ENCODE results near the gene DMAP1. TPM values are rescaled to one million over a fixed set of nuclear protein-coding genes. Genes with fewer than 3 reads are reported as not detected.

Gene DMAP1
- total and polyA plus RNA-seq, 2 of the 8 experiments (the other 6 are each of a cell fraction or from before 2014, with no cell fraction given), result 36.4 to 42.4 TPM

GRCh38 chr1:44174630-44175029, 38.6 kb upstream of the DMAP1 start:
- H3K27me3 ChIP-seq (replicated peaks in 1 of 4; ENCODE audit: control insufficient read depth in 3 of 4, extremely low read depth in 1 of 4, insufficient read depth in 3 of 4, low read length in 3 of 4), result no peaks in the 10 kb centered on the region
- H3K18ac ChIP-seq (ENCODE audit: extremely low read depth, low read length), result no peak overlapping the region
- no peaks in the 10 kb centered on the region for H3K79me2 ChIP-seq (ENCODE audit: control insufficient read depth in 1 of 2, insufficient read depth in 2 of 2, low read length in 2 of 2)
- H3K4ac ChIP-seq (replicated peaks; ENCODE audit: insufficient read length, low read depth, low read length), result no peak overlapping the region
- no peak overlapping the region for H2BK15ac ChIP-seq (ENCODE audit: low read length)
- 80% methylated on average over 1 of the region's 1 CpG; no CpG with 5 or more reads in 1 of the 2 experiments for WGBS, 2 experiments (ENCODE audit: extremely low coverage in 1 of 2, insufficient coverage in 1 of 2, insufficient read length in 1 of 2, insufficient replicate concordance in 2 of 2, low coverage in 1 of 2, low lambda C conversion rate in 2 of 2, missing lambda C conversion rate in 1 of 2)
- no peaks in the 10 kb centered on the region for H3K79me1 ChIP-seq (ENCODE audit: low read depth, low read length)
- no peak overlapping the region for H2AK5ac ChIP-seq (ENCODE audit: low read depth, low read length)
- no peak overlapping the region for H2AFZ ChIP-seq (ENCODE audit: low read length)
- H3K36me3 ChIP-seq (ENCODE audit: control insufficient read depth in 2 of 4, insufficient read depth in 4 of 4, low read length in 3 of 4), result no peaks in the 10 kb centered on the region
- CTCF ChIA-PET (ENCODE audit: partially characterized antibody), result interaction anchor here (1.0 kb wide), 1 partner anchor 25 kb away, joined by 3 read pairs; no protein-coding TSS in a partner anchor
- no peak overlapping the region for H2BK20ac ChIP-seq (ENCODE audit: low read length)
- H4K5ac ChIP-seq (ENCODE audit: insufficient read length, low read depth, low read length), result no peak overlapping the region
- no peak overlapping the region for H3K23ac ChIP-seq (ENCODE audit: insufficient read length)
- H3K4me3 ChIP-seq (ENCODE audit: extremely low read depth in 1 of 4, insufficient read depth in 2 of 4, low read depth in 3 of 4, low read length in 4 of 4), result no peak overlapping the region
- H2BK5ac ChIP-seq (ENCODE audit: low read depth, low read length), result no peak overlapping the region
- FAIRE-seq, result no peak
- no peak overlapping the region for H3K14ac ChIP-seq (ENCODE audit: insufficient read length)
- no peaks in the 10 kb centered on the region for H4K20me1 ChIP-seq (replicated peaks in 1 of 2; ENCODE audit: control insufficient read depth in 1 of 2, insufficient read depth in 2 of 2, low read length in 2 of 2)
- H3K9ac ChIP-seq (replicated peaks in 1 of 4; ENCODE audit: extremely low read depth in 1 of 4, low read depth in 3 of 4, low read length in 3 of 4), result no peak overlapping the region
- H4K8ac ChIP-seq (ENCODE audit: extremely low read depth, insufficient read depth, low read length), result no peak overlapping the region
- H2BK120ac ChIP-seq (replicated peaks; ENCODE audit: low read depth, low read length), result no peak overlapping the region
- peaks cover 10 to 13% of the 10 kb centered on the region in 2 experiments; a peak in 3 of 4 replicates for H3K9me3 ChIP-seq (ENCODE audit: insufficient read depth in 2 of 2, low read depth in 1 of 2, low read length in 1 of 2)
- POLR2A ChIA-PET (ENCODE audit: partially characterized antibody), result interaction anchor here (1.3 kb wide), 1 partner anchor 10 kb away, joined by 3 read pairs; no protein-coding TSS in a partner anchor
- H4K91ac ChIP-seq (replicated peaks; ENCODE audit: insufficient read length, low read length), result no peak overlapping the region
- H3K23me2 ChIP-seq (ENCODE audit: low read depth, low read length), result no peaks in the 10 kb centered on the region
- H3K27ac ChIP-seq (ENCODE audit: low read depth, low read length), result no peak overlapping the region
- H2BK12ac ChIP-seq (ENCODE audit: low read depth, low read length), result no peak overlapping the region
- H3K4me2 ChIP-seq (ENCODE audit: insufficient read depth in 1 of 2, low read depth in 2 of 2, low read length in 2 of 2), result no peak overlapping the region
- TF ChIP-seq CHD2 (IDR thresholded peaks at IDR 0.05; ENCODE audit: low read length) (no peak), KDM5A (IDR thresholded peaks at IDR 0.05; ENCODE audit: low read length) (no peak), SP2 (IDR thresholded peaks at IDR 0.05; ENCODE audit: low read length) (no peak), BCL11A (IDR thresholded peaks at IDR 0.05; ENCODE audit: low read depth in 2 of 2, low read length in 2 of 2) (no peak), SRF (IDR thresholded peaks at IDR 0.05; ENCODE audit: low read depth, low read length) (no peak), POLR2AphosphoS5 (IDR thresholded peaks at IDR 0.05; ENCODE audit: low read depth, low read length) (no peak), SAP30 (IDR thresholded peaks at IDR 0.05; ENCODE audit: insufficient read depth, insufficient replicate concordance, low read length) (no peak), CBX8 (IDR thresholded peaks at IDR 0.05; ENCODE audit: borderline replicate concordance, low read depth, low read length) (no peak), FOSL1 (IDR thresholded peaks at IDR 0.05; ENCODE audit: insufficient read depth, low read depth, low read length) (no peak), NRF1 (IDR thresholded peaks at IDR 0.05; ENCODE audit: low read depth, low read length) (no peak), MAX (IDR thresholded peaks at IDR 0.05) (no peak), TAF1 (IDR thresholded peaks at IDR 0.05; ENCODE audit: low read depth, low read length) (no peak), PHF8 (conservative IDR thresholded peaks at IDR 0.05; ENCODE audit: low read depth, low read length) (no peak), SIX5 (IDR thresholded peaks at IDR 0.05; ENCODE audit: low read depth, low read length) (no peak), POU5F1 (IDR thresholded peaks at IDR 0.05; ENCODE audit: low read depth, low read length) (no peak), TEAD4 (IDR thresholded peaks at IDR 0.05; ENCODE audit: low read depth, low read length) (no peak)
- no peak overlapping the region for H3K56ac ChIP-seq (replicated peaks; ENCODE audit: insufficient read length, low read depth, low read length)
- no peaks in the 10 kb centered on the region; a peak in 1 of 7 replicates for H3K4me1 ChIP-seq (replicated peaks in 1 of 4; ENCODE audit: control insufficient read depth in 3 of 4, insufficient read depth in 4 of 4, low read length in 3 of 4)
- no peak for DNase-seq (ENCODE audit: low read depth in 1 of 2, low spot score in 2 of 2)

All from H1 (cell line).